WI38 (cell line): Measurements from ENCODE around the gene LRRC3C.
A peak's percentile ranks its signal among the peaks of the same experiment; 100 is the strongest.
"Not testable (repeated sequence)": the region's sequence is repeated elsewhere in the genome, so short reads cannot be mapped to it uniquely, and the experiment has no call there.

ENCODE experiments used
- H3K4me3 ChIP-seq: 2 replicates; pipeline ENCODE4 v1.5.1; 2011; ENCODE audit warnings: low read depth, mild to moderate bottlenecking, control low read depth, low read length
- TF ChIP-seq, protein P1 (sequence below): IDR thresholded peaks from 2 replicates; pipeline ENCODE4 v1.5.1; 2012; ENCODE audit warnings: low read depth, mild to moderate bottlenecking, control low read depth, low read length

LRRC3C gene, protein sequence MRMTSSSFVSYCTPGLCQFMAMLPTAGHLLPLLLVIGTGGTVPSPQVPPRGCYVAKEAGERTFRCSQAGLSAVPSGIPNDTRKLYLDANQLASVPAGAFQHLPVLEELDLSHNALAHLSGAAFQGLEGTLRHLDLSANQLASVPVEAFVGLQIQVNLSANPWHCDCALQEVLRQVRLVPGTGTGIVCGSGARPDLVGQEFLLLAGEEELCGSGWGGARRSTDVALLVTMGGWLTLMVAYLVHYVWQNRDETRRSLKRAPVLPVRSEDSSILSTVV

DNA sequence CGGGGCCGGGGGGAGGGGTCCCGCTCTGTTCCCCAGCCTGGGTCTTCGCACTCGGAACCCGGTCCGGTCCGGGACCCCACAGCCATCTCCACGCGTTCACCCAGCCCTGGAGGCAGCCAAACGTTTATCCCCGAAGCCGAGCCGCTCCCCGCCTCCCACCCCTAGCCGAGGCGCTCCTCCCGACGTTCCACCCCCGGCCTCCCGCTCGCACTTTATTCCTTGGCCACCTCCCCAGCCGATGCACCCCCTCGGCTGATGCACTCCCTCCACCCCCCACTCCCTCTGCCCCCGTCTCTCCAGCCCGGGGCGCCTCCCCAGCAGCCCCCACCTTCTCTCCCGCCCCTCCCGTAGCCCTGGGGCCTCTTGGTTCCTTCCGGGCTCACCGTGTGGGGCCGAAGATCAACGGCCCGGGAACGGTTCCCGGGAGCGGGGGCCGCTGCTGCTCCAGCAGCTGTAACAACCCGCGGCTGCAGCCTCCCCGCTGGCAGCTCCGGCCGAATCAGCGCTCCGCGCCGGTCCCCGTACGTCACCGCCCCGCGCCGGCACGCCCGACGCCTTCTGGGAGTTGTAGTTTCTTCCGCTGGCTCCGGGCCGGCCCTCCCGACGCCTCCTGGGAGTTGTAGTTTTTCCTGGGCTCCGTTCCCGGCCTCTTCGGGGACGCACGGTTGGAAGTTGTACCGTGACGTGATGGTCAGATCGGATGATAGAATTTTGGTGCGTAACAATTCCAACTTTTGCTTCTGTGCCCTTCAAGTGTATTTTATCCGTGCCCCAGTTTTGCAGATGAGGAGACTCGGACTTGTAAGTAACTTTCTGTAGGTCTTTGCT, at the start of gene LRRC3C, which contains the start of gene ORMDL3:
Gene LRRC3C (plus strand): TSS at position 632 of the 828 bp plus-strand sequence. CDS start 13,792 bp downstream, outside the sequence.
Gene ORMDL3 (minus strand): TSS at position 501 of the 828 bp plus-strand sequence. CDS start 3,398 bp downstream, outside the sequence.
- TF ChIP-seq, protein P1, sequence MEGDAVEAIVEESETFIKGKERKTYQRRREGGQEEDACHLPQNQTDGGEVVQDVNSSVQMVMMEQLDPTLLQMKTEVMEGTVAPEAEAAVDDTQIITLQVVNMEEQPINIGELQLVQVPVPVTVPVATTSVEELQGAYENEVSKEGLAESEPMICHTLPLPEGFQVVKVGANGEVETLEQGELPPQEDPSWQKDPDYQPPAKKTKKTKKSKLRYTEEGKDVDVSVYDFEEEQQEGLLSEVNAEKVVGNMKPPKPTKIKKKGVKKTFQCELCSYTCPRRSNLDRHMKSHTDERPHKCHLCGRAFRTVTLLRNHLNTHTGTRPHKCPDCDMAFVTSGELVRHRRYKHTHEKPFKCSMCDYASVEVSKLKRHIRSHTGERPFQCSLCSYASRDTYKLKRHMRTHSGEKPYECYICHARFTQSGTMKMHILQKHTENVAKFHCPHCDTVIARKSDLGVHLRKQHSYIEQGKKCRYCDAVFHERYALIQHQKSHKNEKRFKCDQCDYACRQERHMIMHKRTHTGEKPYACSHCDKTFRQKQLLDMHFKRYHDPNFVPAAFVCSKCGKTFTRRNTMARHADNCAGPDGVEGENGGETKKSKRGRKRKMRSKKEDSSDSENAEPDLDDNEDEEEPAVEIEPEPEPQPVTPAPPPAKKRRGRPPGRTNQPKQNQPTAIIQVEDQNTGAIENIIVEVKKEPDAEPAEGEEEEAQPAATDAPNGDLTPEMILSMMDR = no peak
- peak within 1 kb of the TSS; percentile 84 for H3K4me3 ChIP-seq

DNA sequence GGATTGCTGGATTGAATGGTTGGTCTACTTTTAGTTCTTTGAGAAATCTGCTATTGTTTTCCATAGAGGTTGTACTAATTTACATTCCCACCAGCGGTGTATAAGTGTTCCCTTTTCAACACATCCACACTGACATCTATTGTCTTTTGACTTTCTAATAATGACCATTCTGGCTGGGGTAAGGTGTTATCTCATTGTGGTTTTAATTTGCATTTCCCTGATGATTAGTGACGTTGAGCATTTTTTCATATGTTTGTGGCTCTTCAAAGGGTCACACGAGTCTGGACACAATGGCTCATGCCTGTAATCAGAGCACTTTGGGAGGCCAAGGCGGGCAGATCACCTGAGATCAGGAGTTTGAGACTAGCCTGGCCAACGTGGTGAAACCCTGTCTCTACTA, 41.4 kb upstream of the LRRC3C start:
- not testable (repeated sequence) for H3K4me3 ChIP-seq

DNA sequence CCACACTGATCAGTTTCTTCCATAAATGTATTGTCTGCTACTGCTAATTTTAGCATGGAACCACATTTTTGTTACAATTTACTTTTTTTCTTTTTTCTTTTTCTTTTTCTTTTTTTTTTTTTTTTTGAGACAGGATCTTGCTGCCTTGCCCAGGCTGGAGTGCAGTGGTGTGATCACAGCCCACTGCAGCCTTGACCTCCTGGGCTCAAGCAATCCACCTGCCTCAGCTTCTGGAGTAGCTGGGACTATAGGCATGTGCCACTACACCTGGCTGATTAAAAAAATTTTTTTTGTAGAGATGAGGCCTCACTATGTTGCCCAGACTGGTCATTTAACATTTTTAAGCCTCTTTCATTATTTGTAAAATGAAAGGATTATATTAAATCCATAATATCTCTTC, 40.5 kb upstream of the LRRC3C start:
- TF ChIP-seq, protein P1 = no peak
- H3K4me3 ChIP-seq = no peak overlapping the region

DNA sequence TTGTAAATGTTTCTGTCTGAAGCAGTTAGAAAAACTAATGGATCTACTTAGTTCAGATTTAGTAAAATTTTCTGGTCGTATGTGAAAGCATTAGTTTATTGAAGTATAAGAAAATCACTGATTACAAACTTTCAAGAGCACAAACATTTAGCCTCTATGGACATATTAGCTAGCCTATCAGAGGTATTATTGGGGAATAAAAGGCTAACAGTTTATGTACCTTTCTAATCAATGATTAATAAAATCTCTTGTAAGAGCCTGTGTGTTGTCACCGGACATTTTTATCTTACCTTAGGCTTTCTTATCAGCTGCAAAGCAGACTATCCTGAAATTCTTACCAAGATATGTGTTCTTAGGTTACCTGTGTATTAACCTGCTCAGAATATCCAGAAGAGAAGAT, 38.3 kb upstream of the LRRC3C start:
- H3K4me3 ChIP-seq = no peak overlapping the region
- TF ChIP-seq, protein P1 = no peak

DNA sequence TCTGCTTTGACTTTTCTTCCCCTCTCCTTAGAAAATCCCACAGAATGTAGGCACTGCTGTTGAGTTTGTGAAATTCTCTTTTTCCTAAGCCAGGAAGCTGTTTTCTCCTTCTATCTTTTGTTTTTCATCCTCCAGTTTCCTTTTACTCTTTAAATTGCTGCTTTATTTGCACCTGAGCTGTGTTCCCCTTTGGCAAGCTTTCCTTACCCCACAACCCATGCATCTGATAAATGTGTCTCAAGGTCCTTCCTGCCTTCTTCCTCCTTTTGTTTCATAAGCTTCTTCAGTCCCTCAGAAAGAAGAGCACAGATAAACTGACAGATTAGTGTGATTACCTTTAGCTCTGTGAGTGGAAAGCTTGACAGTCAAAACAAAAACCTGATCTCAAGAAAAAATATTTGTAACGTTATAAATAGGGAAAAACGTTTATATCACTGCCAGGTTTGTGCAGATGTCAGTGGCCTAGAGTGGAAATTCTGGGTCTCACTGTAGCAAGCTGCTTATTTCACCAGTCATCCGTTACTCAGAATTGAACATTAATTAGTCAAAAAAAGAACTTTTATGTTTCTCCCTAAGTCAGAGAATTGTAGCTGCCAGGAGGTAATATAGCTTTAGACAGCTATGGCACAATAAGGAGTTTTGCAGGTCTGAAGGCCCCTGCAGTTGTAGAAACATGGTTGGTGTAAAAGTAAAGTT, 32.7 kb upstream of the LRRC3C start:
- H3K4me3 ChIP-seq = no peak overlapping the region
- TF ChIP-seq, protein P1 = no peak

DNA sequence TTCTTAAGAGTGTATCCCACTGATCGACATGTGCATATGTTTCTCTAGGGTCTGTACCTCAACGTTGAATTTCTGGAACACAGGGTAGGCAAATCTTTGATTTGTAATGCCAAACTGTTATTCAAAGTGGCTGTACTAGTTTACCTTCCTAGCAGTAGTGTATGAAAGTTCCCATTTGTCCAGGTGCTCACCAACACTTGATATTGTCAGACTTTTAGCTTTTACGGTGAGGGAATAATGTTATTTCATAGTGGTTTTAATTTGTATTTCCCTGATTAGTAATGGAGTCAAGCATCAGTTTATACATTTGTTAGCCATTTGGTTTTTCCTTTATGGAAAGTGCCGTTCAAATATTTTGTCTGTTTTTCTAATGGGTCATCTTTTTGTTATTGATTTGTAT, 29.4 kb upstream of the LRRC3C start:
- TF ChIP-seq, protein P1 = no peak
- no peak overlapping the region for H3K4me3 ChIP-seq

DNA sequence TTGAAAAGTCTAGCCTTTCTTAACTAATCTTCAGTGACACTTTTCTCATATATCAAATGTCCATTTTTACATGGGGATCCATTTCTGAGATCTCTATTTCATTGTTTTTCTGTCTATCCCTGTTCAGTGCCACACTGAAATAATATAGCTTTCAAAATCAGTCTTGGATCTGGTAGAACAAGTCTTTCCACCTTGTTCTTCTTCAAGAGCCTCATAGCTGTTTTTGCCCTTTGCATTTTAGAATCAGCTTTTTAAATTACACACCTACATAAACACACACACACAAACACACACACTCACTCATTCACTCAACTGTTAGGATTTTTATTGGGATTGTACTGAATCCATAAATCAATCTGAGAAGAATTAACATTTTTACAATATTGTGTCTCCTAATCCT, 28.3 kb upstream of the LRRC3C start:
- H3K4me3 ChIP-seq = no peak overlapping the region
- TF ChIP-seq, protein P1 = no peak

DNA sequence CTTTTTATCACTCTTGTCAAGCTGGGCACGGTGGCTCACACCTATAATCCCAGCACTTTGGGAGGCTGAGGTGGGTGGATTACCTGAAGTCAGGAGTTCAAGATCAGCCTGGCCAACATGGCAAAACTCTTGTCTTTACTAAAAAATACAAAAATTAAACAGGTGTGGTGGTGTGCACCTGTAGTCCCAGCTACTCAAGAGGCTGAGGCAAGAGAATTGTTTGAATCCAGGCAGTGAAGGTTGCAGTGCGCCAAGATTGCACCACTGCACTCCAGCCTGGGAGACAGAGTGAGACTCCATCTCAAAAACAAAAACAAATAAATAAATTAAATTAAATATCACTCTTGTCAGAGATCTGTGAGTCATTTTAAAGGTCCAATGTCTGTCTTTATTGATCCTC, 25.5 kb upstream of the LRRC3C start:
- H3K4me3 ChIP-seq = not testable (repeated sequence)
